ENCODE results near the gene SH3BP2.

DNA sequence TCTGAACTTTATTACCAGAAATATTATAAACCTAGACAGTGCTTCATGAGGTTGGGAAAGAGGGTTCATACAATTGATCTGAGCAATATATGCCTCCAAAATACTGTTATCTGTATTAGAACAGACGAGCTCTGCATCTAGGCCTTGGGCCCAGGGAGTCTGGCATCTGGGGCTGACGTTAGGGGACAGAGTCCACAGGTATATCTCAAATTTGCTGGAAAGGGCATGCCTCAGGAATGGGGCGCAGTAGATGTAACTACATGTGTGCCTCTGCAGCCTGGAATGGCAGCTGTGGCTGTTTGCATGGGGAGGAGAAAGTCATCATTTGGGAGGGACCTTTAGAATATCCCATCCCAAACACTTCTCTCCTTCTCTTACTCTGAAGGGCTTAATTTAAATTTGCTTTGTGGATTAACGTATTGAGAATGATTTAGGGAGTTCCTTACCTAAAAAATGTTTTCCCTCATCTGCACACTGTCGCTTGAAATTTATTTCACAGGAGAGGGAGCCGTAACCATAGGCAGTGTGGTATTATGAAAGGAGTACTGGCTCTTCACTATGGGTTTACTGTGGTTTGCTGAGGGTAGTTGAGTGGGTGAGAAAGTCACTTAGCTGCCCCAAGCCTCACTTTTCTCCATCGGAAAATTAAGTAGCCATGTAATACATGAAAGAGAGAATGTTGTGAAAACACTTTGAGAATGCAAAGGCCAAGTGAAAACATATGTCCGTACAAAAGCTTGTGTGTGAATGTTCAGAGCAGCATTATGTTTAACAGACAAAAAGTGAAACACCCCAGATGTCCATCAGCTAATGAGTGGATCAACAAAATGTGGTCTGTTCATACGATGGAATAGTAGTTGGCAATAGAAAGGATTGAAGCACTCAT lies 56.6 kb downstream of the SH3BP2 start:
- TF ChIP-seq, protein P1, sequence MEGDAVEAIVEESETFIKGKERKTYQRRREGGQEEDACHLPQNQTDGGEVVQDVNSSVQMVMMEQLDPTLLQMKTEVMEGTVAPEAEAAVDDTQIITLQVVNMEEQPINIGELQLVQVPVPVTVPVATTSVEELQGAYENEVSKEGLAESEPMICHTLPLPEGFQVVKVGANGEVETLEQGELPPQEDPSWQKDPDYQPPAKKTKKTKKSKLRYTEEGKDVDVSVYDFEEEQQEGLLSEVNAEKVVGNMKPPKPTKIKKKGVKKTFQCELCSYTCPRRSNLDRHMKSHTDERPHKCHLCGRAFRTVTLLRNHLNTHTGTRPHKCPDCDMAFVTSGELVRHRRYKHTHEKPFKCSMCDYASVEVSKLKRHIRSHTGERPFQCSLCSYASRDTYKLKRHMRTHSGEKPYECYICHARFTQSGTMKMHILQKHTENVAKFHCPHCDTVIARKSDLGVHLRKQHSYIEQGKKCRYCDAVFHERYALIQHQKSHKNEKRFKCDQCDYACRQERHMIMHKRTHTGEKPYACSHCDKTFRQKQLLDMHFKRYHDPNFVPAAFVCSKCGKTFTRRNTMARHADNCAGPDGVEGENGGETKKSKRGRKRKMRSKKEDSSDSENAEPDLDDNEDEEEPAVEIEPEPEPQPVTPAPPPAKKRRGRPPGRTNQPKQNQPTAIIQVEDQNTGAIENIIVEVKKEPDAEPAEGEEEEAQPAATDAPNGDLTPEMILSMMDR (IDR thresholded peaks at IDR 0.05) = no peak
- peak in 1 of 3 donors; percentile 29 for TF ChIP-seq POLR2A (IDR thresholded peaks at IDR 0.05)

Data from body of pancreas (tissue), 4 donors.